ENCODE results near the gene C12orf56. TPM values are rescaled to one million over a fixed set of nuclear protein-coding genes. Genes with fewer than 3 reads are reported as not detected.

Gene C12orf56
- total RNA-seq, 1 experiment from 2014 or later, result not detected

DNA sequence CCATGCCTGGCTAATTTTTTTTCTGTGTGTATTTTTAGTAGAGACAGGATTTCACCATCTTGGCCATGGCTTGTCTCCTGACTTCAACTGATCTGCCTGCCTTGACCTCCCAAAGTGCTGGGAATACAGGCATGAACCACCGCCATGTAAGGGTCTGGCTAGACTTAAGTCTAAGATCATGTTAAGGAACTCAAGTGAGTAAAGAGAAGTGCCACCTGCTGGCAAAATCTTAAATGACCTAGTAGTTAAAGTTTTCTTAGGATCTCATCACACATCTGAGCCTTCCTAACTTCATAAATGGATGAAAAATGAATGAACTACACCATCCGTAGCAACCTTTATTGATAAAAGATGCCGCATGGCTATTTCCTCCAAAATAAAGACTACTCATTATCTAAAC lies 1.7 kb upstream of the C12orf56 start:
- H3K27me3 Mint-ChIP-seq (ENCODE audit: insufficient read depth, unreplicated experiment), result no peaks in the 10 kb centered on the region
- no peaks in the 10 kb centered on the region for H3K36me3 Mint-ChIP-seq (ENCODE audit: insufficient read depth, unreplicated experiment)
- no peak overlapping the region for H3K27ac Mint-ChIP-seq (ENCODE audit: low read depth, unreplicated experiment)
- intact Hi-C loops (cut with micrococcal nuclease), result loop anchor here (1.0 to 2.0 kb wide), 3 partner anchors 119 to 565 kb away; no protein-coding TSS in a partner anchor
- ChIA-PET POLR2A (no interaction called here), CTCF (interaction anchor here (0.9 to 1.0 kb wide), 2 partner anchors 17 to 472 kb away, joined by 3 read pairs; no protein-coding TSS in a partner anchor)
- peaks cover 4% of the 10 kb centered on the region for H3K4me1 Mint-ChIP-seq (ENCODE audit: insufficient read depth, unreplicated experiment)
- peak; percentile 58 for DNase-seq (ENCODE audit: unreplicated experiment)
- no TSS peak for BruUV-seq (replicated peaks)
- H3K9me3 Mint-ChIP-seq (ENCODE audit: unreplicated experiment), result no peaks in the 10 kb centered on the region
- H3K4me3 Mint-ChIP-seq (ENCODE audit: unreplicated experiment), result no peak overlapping the region
- TF ChIP-seq, protein P1, sequence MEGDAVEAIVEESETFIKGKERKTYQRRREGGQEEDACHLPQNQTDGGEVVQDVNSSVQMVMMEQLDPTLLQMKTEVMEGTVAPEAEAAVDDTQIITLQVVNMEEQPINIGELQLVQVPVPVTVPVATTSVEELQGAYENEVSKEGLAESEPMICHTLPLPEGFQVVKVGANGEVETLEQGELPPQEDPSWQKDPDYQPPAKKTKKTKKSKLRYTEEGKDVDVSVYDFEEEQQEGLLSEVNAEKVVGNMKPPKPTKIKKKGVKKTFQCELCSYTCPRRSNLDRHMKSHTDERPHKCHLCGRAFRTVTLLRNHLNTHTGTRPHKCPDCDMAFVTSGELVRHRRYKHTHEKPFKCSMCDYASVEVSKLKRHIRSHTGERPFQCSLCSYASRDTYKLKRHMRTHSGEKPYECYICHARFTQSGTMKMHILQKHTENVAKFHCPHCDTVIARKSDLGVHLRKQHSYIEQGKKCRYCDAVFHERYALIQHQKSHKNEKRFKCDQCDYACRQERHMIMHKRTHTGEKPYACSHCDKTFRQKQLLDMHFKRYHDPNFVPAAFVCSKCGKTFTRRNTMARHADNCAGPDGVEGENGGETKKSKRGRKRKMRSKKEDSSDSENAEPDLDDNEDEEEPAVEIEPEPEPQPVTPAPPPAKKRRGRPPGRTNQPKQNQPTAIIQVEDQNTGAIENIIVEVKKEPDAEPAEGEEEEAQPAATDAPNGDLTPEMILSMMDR (IDR thresholded peaks at IDR 0.05; ENCODE audit: unreplicated experiment), result peak; percentile 36

DNA sequence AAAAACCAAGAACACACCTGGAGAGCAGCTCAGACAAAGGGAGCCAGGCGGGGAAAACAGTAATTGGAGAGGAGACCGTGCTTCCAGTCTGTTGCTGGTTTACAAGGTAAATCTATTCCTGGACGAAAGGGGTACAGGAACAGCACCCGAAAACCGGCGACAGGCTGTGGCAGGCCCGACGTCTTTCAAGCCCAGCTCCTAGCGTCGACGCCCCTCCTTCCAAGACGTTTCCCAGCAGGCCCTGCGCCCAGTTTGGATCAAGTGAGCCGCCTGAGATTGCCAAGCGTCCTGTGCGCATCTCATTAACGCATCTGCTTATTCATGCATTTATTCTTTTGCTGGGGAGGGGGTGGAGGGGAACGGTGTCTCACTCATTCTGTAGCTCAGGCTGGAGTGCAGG lies 1.4 kb downstream of the C12orf56 start:
- TF ChIP-seq, protein P1 (IDR thresholded peaks at IDR 0.05; ENCODE audit: unreplicated experiment), result no peak
- DNase-seq (ENCODE audit: unreplicated experiment), result no peak
- no TSS peak for BruUV-seq (replicated peaks)
- intact Hi-C loops (cut with micrococcal nuclease), result no loop called here
- ChIA-PET POLR2A (interaction anchor here (1.9 kb wide), 1 partner anchor 11 kb away, joined by 10 read pairs; no protein-coding TSS in a partner anchor), CTCF (interaction anchor here (0.6 to 1.5 kb wide), 3 partner anchors 18 to 565 kb away, joined by 3 to 5 read pairs (median 4); no protein-coding TSS in a partner anchor)
- no peaks in the 10 kb centered on the region for H3K9me3 Mint-ChIP-seq (ENCODE audit: unreplicated experiment)
- H3K27ac Mint-ChIP-seq (ENCODE audit: low read depth, unreplicated experiment), result no peak overlapping the region
- H3K4me1 Mint-ChIP-seq (ENCODE audit: insufficient read depth, unreplicated experiment), result peaks cover 18% of the 10 kb centered on the region
- H3K36me3 Mint-ChIP-seq (ENCODE audit: insufficient read depth, unreplicated experiment), result no peaks in the 10 kb centered on the region
- no peaks in the 10 kb centered on the region for H3K27me3 Mint-ChIP-seq (ENCODE audit: insufficient read depth, unreplicated experiment)
- no peak overlapping the region for H3K4me3 Mint-ChIP-seq (ENCODE audit: unreplicated experiment)

- DNase-seq (ENCODE audit: unreplicated experiment), result peak; percentile 51
- BruUV-seq (replicated peaks), result no TSS peak
- TF ChIP-seq, protein P1 (IDR thresholded peaks at IDR 0.05; ENCODE audit: unreplicated experiment), result no peak
- Mint-ChIP-seq H3K4me1 (ENCODE audit: insufficient read depth, unreplicated experiment) (peaks cover 18% of the 10 kb centered on the region), H3K9me3 (ENCODE audit: unreplicated experiment) (no peaks in the 10 kb centered on the region), H3K36me3 (ENCODE audit: insufficient read depth, unreplicated experiment) (no peaks in the 10 kb centered on the region), H3K4me3 (ENCODE audit: unreplicated experiment) (no peak overlapping the region), H3K27ac (ENCODE audit: low read depth, unreplicated experiment) (no peak overlapping the region), H3K27me3 (ENCODE audit: insufficient read depth, unreplicated experiment) (no peaks in the 10 kb centered on the region)
- CTCF ChIA-PET, result interaction anchor here (0.6 to 1.0 kb wide), 3 partner anchors 50 to 131 kb away, joined by 3 to 4 read pairs (median 4); no protein-coding TSS in a partner anchor
- POLR2A ChIA-PET, result interaction anchor here (1.1 to 1.9 kb wide), 2 partner anchors 13 to 17 kb away, joined by 3 to 10 read pairs; partner anchors contain the start of gene XPOT
- intact Hi-C loops (cut with micrococcal nuclease), result no loop called here
Measured at GRCh38 chr12:64387197-64387816, 3.3 kb downstream of the C12orf56 start.

- Mint-ChIP-seq H3K27ac (ENCODE audit: low read depth, unreplicated experiment) (peak overlapping the region; percentile 20), H3K9me3 (ENCODE audit: unreplicated experiment) (peaks cover 5% of the 10 kb centered on the region), H3K4me3 (ENCODE audit: unreplicated experiment) (no peak overlapping the region), H3K4me1 (ENCODE audit: insufficient read depth, unreplicated experiment) (peaks cover 18% of the 10 kb centered on the region), H3K36me3 (ENCODE audit: insufficient read depth, unreplicated experiment) (no peaks in the 10 kb centered on the region), H3K27me3 (ENCODE audit: insufficient read depth, unreplicated experiment) (no peaks in the 10 kb centered on the region)
- ChIA-PET CTCF (interaction anchor here (0.7 to 1.7 kb wide), 3 partner anchors 9 to 18 kb away, joined by 3 to 5 read pairs (median 3); no protein-coding TSS in a partner anchor), POLR2A (interaction anchor here (0.6 kb wide), 1 partner anchor 541 kb away, joined by 3 read pairs; the partner anchor contains the start of gene SRGAP1)
- no TSS peak for BruUV-seq (replicated peaks)
- intact Hi-C loops (cut with micrococcal nuclease), result no loop called here
- DNase-seq (ENCODE audit: unreplicated experiment), result no peak
- TF ChIP-seq, protein P1 (IDR thresholded peaks at IDR 0.05; ENCODE audit: unreplicated experiment), result no peak
Measured at GRCh38 chr12:64385468-64385867, 5.1 kb downstream of the C12orf56 start.

Measured in MCF 10A (cell line).